SK-N-SH (cell line): Measurements from ENCODE around the gene SIGLEC9. TPM values are rescaled to one million over a fixed set of nuclear protein-coding genes. Genes with fewer than 3 reads are reported as not detected.

Source experiments
- CTCF ChIA-PET: fragments of 300-600, 350-600 bp; formaldehyde crosslinking; extraction: SDS; loops from one replicate; lab custom pipeline; 2021; lab: Yijun Ruan, JAX
- POLR2A ChIA-PET: fragments of 350-600 bp; sonication (Branson Sonifier 250); formaldehyde crosslinking; extraction: SDS; loops from one replicate; lab custom pipeline; 2020; ENCODE audit warnings: antibody characterized with exemption, inconsistent platforms; lab: Yijun Ruan, JAX
- DNase-seq: peaks from one replicate; pipeline ENCODE4 v3.0.0; 2012
- H2AFZ ChIP-seq: fragments of 200-600 bp; sonication (generic); 2 replicates; pipeline ENCODE4 v1.8.1; 2016; ENCODE audit warnings: antibody characterized with exemption, mild to moderate bottlenecking, low read depth
- H3F3A ChIP-seq: fragments of 200-600 bp; sonication (generic); replicated peaks from 2 replicates; pipeline ENCODE3; 2016; ENCODE audit warnings: antibody characterized with exemption, mild to moderate bottlenecking; ENCODE audit not compliant: insufficient read depth
- H3K27ac ChIP-seq, 2 experiments: fragments of 200-500 bp in 1 of 2; fragments of 200-600 bp in 1 of 2; sonication (Bioruptor generic) in 1 of 2; sonication (generic), shearing (Covaris generic) in 1 of 2; 2 replicates each; pipeline versions ENCODE4 v1.5.1 to v1.6.1; 2014 to 2016; ENCODE audit warnings: low read depth in 2 of 2, inconsistent platforms in 1 of 2, low read length in 1 of 2, mild to moderate bottlenecking in 1 of 2, mixed read lengths in 1 of 2
- H3K27me3 ChIP-seq: fragments of 200-600 bp; sonication (generic), shearing (Covaris generic); 2 replicates; pipeline ENCODE4 v1.6.1; 2016; ENCODE audit warnings: mixed run types; ENCODE audit not compliant: insufficient read depth
- H3K36me3 ChIP-seq, 2 experiments: fragments of 200-500 bp in 1 of 2; fragments of 200-600 bp in 1 of 2; sonication (Bioruptor generic) in 1 of 2; sonication (generic) in 1 of 2; replicated peaks in 1 of 2; 2 replicates each; pipeline versions ENCODE3 to v1.5.1; 2014 to 2016; ENCODE audit warnings: low read length in 1 of 2, mild to moderate bottlenecking in 1 of 2; ENCODE audit not compliant: insufficient read depth in 2 of 2, control insufficient read depth in 1 of 2
- H3K4me1 ChIP-seq, 2 experiments: fragments of 200-500 bp in 1 of 2; fragments of 200-600 bp in 1 of 2; sonication (Bioruptor generic) in 1 of 2; sonication (generic), shearing (Covaris generic) in 1 of 2; 2 replicates each; pipeline versions ENCODE4 v1.5.1 to v1.6.1; 2014 to 2016; ENCODE audit warnings: low read depth in 1 of 2, low read length in 1 of 2, mixed run types in 1 of 2; ENCODE audit not compliant: insufficient read depth in 2 of 2, control insufficient read depth in 1 of 2
- H3K4me2 ChIP-seq: fragments of 200-600 bp; sonication (generic), shearing (Covaris generic); 2 replicates; pipeline ENCODE4 v1.6.1; 2017; ENCODE audit warnings: mixed run types
- H3K4me3 ChIP-seq, 2 experiments: fragments of 200-500 bp in 1 of 2; fragments of 200-600 bp in 1 of 2; sonication (Bioruptor generic) in 1 of 2; sonication (generic), shearing (Covaris generic) in 1 of 2; 2 replicates each; pipeline versions ENCODE4 v1.5.1 to v1.8.1; 2014 to 2016; ENCODE audit warnings: low read depth in 2 of 2, inconsistent platforms in 1 of 2, low read length in 1 of 2, mild to moderate bottlenecking in 1 of 2, mixed read lengths in 1 of 2, moderate library complexity in 1 of 2
- H3K79me2 ChIP-seq: fragments of 200-600 bp; sonication (generic); 2 replicates; pipeline ENCODE4 v1.8.1; 2017; ENCODE audit warnings: mild to moderate bottlenecking; ENCODE audit not compliant: insufficient read depth
- H3K9ac ChIP-seq: fragments of 200-600 bp; sonication (generic); 2 replicates; pipeline ENCODE4 v1.6.1; 2017; ENCODE audit warnings: mixed run types
- H3K9me2 ChIP-seq: fragments of 200-600 bp; sonication (generic); 2 replicates; pipeline ENCODE4 v1.6.1; 2017; ENCODE audit warnings: mixed run types
- H3K9me3 ChIP-seq: fragments of 200-600 bp; sonication (generic); 2 replicates; pipeline ENCODE4 v1.6.1; 2017; ENCODE audit warnings: mixed run types, mild to moderate bottlenecking, moderate library complexity
- H4K20me1 ChIP-seq: fragments of 200-600 bp; sonication (generic); 2 replicates; pipeline ENCODE4 v1.6.1; 2017; ENCODE audit warnings: mild to moderate bottlenecking, mixed run types; ENCODE audit not compliant: insufficient read depth
- FOXM1 ChIP-seq: IDR thresholded peaks from 2 replicates; pipeline ENCODE4 v1.4.0; 2012; ENCODE audit warnings: low read depth, mild to moderate bottlenecking
- GABPA ChIP-seq: IDR thresholded peaks from 2 replicates; pipeline ENCODE4 v1.4.0; 2012; ENCODE audit warnings: low read depth, mild to moderate bottlenecking
- NRF1 ChIP-seq: IDR thresholded peaks from 2 replicates; pipeline ENCODE4 v1.6.1; 2012; ENCODE audit warnings: low read depth, mild to moderate bottlenecking, low read length
- RFX5 ChIP-seq: IDR thresholded peaks from 2 replicates; pipeline ENCODE4 v1.6.1; 2012; ENCODE audit warnings: mild to moderate bottlenecking, improper control_type of control experiment, low read length
- SIN3A ChIP-seq: IDR thresholded peaks from 2 replicates; pipeline ENCODE4 v1.6.1; 2012; ENCODE audit warnings: low read depth, mild to moderate bottlenecking, low read length, moderate library complexity, borderline replicate concordance
- TEAD4 ChIP-seq: IDR thresholded peaks from 2 replicates; pipeline ENCODE4 v1.4.0; 2012; ENCODE audit warnings: mild to moderate bottlenecking, borderline replicate concordance; ENCODE audit not compliant: insufficient read depth
- WGBS: methylation state at CpG from one replicate; pipeline ENCODE4 v1.1.6; 2017; ENCODE audit warnings: low lambda C conversion rate; 5-methylcytosine and 5-hydroxymethylcytosine counted together
- polyA plus RNA-seq, 3 experiments: library from polyadenylated mRNA; depleted of rRNA; stranded (reverse); fragments of >200 nt; gene quantifications; 2 replicates each; pipeline ENCODE4 v1.2.3, GENCODE V29; 2012
- TF ChIP-seq, protein P1 (sequence below): IDR thresholded peaks from 2 replicates; pipeline ENCODE4 v1.4.0; 2012; ENCODE audit warnings: low read depth, borderline replicate concordance
- TF ChIP-seq, protein P2 (sequence below): fragments of 150-350 bp; IDR thresholded peaks from 2 replicates; pipeline ENCODE4 v1.6.1; 2017; ENCODE audit warnings: antibody characterized with exemption, low read length, low read depth, borderline replicate concordance
- TF ChIP-seq, protein P3 (sequence below): IDR thresholded peaks from 2 replicates; pipeline ENCODE4 v1.4.0; 2012; ENCODE audit warnings: low read depth
- TF ChIP-seq, protein P4 (sequence below): fragments of 200-600 bp; sonication (generic); IDR thresholded peaks from 2 replicates; pipeline ENCODE4 v1.6.1; 2017; ENCODE audit warnings: antibody characterized with exemption, mild to moderate bottlenecking, moderate library complexity

The SIGLEC9 gene
- polyA plus RNA-seq, 1 of the 3 experiments (the other 2 are of a cell fraction), result not detected

DNA sequence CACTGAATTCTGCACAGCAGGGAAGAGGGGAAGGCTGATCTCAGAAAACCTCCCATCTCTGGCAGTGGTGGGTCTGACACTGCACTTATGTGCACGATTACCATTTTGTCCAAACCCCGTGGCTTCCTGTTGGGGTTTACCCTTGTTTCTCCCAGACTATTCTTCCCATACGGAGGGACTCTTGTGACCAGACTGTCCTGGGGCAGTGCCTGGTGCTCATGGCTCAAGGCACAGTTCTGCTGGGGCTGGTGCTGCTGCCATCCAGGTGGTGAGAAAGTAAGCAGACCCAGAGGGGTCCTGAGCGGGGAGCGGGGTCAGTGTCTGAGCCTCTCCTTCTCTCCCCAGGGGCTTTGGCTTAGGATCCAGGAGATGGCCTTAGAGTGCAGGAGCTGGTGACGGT is 5.1 kb upstream of the SIGLEC9 start:
- H3K27me3 ChIP-seq, result peaks cover 62% of the 10 kb centered on the region
- H3F3A ChIP-seq, result no peaks in the 10 kb centered on the region
- no peaks in the 10 kb centered on the region for H3K79me2 ChIP-seq
- H3K9ac ChIP-seq, result no peak overlapping the region
- TF ChIP-seq, protein P1, sequence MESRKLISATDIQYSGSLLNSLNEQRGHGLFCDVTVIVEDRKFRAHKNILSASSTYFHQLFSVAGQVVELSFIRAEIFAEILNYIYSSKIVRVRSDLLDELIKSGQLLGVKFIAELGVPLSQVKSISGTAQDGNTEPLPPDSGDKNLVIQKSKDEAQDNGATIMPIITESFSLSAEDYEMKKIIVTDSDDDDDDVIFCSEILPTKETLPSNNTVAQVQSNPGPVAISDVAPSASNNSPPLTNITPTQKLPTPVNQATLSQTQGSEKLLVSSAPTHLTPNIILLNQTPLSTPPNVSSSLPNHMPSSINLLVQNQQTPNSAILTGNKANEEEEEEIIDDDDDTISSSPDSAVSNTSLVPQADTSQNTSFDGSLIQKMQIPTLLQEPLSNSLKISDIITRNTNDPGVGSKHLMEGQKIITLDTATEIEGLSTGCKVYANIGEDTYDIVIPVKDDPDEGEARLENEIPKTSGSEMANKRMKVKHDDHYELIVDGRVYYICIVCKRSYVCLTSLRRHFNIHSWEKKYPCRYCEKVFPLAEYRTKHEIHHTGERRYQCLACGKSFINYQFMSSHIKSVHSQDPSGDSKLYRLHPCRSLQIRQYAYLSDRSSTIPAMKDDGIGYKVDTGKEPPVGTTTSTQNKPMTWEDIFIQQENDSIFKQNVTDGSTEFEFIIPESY, result no peak
- TF ChIP-seq, protein P2, sequence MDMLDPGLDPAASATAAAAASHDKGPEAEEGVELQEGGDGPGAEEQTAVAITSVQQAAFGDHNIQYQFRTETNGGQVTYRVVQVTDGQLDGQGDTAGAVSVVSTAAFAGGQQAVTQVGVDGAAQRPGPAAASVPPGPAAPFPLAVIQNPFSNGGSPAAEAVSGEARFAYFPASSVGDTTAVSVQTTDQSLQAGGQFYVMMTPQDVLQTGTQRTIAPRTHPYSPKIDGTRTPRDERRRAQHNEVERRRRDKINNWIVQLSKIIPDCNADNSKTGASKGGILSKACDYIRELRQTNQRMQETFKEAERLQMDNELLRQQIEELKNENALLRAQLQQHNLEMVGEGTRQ, result no peak
- TF ChIP-seq SIN3A (no peak), TEAD4 (no peak)
- POLR2A ChIA-PET, result no interaction called here
- H3K4me1 ChIP-seq, result no peaks in the 10 kb centered on the region
- H3K9me3 ChIP-seq, result no peaks in the 10 kb centered on the region
- H3K9me2 ChIP-seq, result no peaks in the 10 kb centered on the region
- no peak overlapping the region for H3K27ac ChIP-seq
- CTCF ChIA-PET, result interaction anchor here (1.3 kb wide), 1 partner anchor 10 kb away, joined by 6 read pairs; no protein-coding TSS in a partner anchor
- WGBS, result 10% methylated on average over 4 of the region's 6 CpGs
- no peak overlapping the region for H2AFZ ChIP-seq
- H3K36me3 ChIP-seq, result no peaks in the 10 kb centered on the region
- DNase-seq, result no peak
- H3K4me3 ChIP-seq, result no peak overlapping the region
- no peaks in the 10 kb centered on the region for H4K20me1 ChIP-seq
- no peak overlapping the region for H3K4me2 ChIP-seq

DNA sequence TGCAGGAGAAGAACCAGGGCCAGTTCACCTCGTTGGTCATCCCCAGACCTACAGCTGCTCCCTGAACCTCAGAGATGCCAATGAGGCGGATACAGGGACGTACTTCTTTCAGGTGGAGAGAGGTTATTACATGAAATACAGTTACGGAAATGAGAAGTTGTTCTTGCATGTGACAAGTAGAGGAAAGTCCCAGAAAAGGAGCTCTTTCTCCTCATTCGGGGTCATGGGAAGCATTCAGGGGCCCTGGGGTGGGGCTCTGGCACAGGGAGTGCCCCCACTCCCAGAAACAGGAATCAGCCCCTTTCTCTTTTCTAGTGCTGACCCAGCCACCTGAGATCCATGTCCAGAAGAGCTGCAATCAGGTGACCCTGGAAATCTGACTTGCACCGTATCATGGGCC is 4.5 kb upstream of the SIGLEC9 start:
- Histone ChIP-seq H3K9me2 (no peaks in the 10 kb centered on the region), H2AFZ (no peak overlapping the region), H3K27me3 (peaks cover 61% of the 10 kb centered on the region), H4K20me1 (no peaks in the 10 kb centered on the region), H3K79me2 (no peaks in the 10 kb centered on the region), H3K9ac (no peak overlapping the region), H3K9me3 (no peaks in the 10 kb centered on the region), H3K27ac (no peak overlapping the region), H3K4me3 (no peak overlapping the region), H3K4me1 (no peaks in the 10 kb centered on the region), H3F3A (no peaks in the 10 kb centered on the region), H3K4me2 (no peak overlapping the region), H3K36me3 (no peaks in the 10 kb centered on the region)
- ChIA-PET POLR2A (no interaction called here), CTCF (interaction anchor here (1.3 kb wide), 2 partner anchors 10 to 12 kb away, joined by 4 to 6 read pairs; no protein-coding TSS in a partner anchor)
- DNase-seq, result no peak
- 34% methylated on average over 6 of the region's 6 CpGs for whole genome bisulfite sequencing
- TF ChIP-seq NRF1 (no peak), FOXM1 (no peak), SIN3A (no peak), RFX5 (no peak), GABPA (no peak), TEAD4 (no peak)
- TF ChIP-seq, protein P3, sequence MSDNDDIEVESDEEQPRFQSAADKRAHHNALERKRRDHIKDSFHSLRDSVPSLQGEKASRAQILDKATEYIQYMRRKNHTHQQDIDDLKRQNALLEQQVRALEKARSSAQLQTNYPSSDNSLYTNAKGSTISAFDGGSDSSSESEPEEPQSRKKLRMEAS, result no peak
- TF ChIP-seq, protein P4, sequence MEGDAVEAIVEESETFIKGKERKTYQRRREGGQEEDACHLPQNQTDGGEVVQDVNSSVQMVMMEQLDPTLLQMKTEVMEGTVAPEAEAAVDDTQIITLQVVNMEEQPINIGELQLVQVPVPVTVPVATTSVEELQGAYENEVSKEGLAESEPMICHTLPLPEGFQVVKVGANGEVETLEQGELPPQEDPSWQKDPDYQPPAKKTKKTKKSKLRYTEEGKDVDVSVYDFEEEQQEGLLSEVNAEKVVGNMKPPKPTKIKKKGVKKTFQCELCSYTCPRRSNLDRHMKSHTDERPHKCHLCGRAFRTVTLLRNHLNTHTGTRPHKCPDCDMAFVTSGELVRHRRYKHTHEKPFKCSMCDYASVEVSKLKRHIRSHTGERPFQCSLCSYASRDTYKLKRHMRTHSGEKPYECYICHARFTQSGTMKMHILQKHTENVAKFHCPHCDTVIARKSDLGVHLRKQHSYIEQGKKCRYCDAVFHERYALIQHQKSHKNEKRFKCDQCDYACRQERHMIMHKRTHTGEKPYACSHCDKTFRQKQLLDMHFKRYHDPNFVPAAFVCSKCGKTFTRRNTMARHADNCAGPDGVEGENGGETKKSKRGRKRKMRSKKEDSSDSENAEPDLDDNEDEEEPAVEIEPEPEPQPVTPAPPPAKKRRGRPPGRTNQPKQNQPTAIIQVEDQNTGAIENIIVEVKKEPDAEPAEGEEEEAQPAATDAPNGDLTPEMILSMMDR, result no peak
